Measurements from ENCODE around the gene CCNA2. TPM values are rescaled to one million over a fixed set of nuclear protein-coding genes. Genes with fewer than 3 reads are reported as not detected.

CCNA2 gene
- total RNA-seq, 1 experiment from 2014 or later, result 187 TPM

DNA sequence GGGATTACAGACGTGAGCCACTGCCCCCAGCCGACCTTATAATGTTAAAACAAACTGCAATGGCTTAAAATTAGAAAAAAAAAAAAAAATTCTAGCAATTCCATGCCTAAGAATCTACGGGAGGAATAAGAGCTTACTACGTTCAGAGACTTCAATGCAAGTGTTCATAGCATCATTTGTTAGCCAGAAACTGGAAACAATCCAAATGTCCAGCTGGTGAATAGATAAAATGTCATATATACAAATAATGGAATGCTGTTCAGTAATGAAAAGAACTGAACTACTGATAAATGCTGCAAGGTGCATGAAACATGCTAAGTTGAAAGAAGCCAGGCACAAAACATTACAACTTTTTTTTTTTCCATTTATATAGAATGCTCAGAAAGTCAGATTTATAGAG is 17.3 kb downstream of the CCNA2 start:
- DNase-seq (ENCODE audit: low read depth), result no peak

DNA sequence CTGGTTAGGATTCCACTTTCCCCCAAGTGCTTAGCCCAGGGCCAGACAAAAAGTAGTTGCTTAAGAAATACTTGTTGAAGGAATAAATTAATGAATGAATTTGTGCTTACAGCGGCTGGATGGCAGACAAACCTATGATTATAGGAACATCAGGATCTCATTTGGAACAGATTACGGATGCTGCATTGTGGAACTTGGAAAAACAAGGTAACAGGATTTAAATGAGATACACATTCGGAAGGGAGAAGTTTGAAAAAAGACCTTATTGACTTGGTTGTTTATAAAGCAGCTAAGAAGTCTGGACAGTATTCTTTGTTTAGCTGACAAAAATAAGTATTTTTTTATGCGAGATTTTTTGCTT is 22.0 kb downstream of the CCNA2 start:
- no peak for DNase-seq (ENCODE audit: low read depth)

DNA sequence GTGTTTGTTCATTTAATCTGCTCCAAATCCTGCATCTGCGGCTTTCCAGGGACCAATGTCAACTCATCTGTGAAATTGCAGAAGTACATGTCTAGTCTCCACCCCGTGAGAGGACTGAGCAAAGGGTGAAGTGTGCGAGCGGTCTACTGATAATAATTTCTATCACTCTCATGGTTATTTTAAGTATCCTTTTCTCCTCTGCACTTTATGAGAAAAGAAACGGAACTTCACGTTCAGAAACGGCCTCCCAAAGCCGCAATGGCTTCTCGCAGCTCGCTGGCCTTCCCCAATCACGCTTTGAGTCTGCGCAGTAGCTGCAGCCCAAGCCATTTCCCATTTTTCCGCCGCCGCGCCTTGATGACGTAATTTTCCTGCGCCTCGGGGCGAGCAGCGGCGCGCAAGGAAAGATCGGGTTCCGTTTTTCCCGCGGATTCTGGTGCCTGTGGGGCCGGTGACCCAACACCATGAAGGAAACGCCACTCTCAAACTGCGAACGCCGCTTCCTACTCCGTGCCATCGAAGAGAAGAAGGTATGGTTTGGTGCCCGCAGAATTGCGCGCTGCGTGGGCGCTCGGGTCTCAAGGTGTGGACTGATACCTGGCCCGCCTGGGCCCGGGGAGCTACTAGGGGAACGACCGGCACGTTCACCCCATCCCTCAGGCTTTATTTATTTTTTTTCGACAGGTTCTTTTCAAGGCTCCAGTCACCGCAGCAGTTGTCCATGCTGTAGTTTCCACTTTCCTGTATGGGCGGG is 22.5 kb downstream of the CCNA2 start, which contains the start of gene EXOSC9:
Gene EXOSC9 (plus strand): TSS at position 363 of the 754 bp plus-strand sequence. CDS start 102 bp downstream, at position 465.
- DNase-seq (ENCODE audit: low read depth), result peak; percentile 89

DNA sequence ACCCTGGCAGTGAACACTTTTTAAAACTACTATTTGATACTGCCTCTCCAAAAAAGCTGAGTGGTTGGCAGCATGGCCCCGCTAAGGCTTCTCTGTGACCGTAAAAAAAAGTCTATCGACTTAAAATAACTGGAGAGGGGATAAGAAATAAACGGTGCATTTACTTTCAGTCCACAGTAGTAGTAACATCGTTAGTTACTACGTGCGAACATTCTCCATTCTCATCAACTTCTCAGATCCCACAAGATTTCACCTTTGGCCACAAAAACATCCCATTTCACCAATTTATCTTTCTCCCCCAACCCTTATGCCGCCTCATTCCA is 23.1 kb downstream of the CCNA2 start:
- no peak for DNase-seq (ENCODE audit: low read depth)

DNA sequence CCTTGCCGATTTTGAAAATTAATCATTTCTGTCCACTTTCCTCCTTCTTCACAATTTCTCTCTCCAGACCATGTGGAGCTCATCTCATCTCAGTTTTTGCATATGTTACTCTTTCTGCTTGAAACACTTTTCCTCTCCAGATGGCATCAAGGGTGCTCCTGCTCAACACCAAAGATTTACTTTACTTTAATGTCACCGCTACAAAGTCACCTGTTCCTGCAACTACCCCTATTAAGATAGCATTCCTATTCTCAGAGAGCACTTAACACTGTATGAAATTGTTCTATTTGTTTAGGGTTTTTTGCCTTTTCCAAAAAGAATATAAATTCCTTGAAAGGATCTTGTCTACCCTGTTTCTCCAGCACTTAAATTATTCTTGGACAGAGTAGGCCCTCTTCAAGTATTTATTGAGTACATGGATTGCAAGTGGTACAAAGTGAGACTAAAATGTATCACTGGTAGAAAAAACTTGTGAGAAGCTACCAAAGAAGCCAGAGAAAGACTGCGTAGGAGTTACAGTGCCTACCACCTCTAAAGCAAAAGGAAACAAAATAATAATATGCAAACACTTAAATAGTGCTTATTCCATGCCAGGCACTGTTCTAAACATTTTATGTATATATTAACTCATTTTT is 23.7 kb downstream of the CCNA2 start:
- DNase-seq (ENCODE audit: low read depth), result no peak

DNA sequence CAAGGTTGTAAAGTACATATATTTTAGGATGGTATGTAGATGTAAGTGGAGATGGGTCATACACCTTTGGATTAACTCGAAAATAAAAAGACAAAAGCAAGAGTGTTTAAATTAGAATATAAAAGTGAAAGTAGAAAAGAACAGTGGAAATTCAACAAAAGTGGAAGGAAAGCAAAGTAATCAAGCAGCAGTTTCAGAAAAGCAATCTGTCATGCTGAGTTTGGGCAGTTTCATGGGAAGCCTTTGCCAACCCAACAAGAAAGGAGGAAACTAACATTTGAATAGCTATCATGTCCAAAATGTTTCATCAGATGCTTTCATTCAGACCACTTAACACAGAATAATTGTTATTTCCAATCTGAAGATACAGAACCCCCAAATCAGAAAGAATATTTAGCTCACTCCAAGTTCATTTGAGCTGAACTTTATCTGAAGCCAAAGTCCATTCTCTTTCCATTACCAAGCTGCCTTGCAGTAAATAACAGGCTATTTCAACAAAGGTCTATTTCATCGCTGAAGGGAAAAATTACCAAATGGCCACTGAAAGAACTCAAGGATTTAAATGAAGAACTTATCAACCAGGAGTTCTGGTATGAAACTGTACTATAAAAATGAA is 24.4 kb downstream of the CCNA2 start:
- DNase-seq (ENCODE audit: low read depth), result no peak

DNA sequence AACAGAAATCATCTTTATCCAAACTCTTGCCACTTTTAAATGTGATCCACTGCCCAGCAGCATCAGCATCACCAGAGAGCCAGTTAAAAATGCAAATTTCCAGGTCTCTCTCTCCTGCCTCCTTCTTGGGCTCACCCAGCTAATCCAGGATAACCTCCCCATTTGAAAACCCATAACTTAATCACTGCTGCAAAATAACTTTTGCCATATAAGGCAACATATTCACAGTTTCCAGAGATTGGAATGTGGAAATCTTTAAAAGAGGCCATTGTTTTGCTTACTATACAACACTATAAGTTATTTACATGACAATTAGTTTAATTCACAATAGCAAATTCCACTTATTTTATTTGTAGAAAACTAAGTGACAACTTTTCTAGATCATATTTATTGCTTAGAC is 27.4 kb downstream of the CCNA2 start:
- DNase-seq (ENCODE audit: low read depth), result no peak

DNA sequence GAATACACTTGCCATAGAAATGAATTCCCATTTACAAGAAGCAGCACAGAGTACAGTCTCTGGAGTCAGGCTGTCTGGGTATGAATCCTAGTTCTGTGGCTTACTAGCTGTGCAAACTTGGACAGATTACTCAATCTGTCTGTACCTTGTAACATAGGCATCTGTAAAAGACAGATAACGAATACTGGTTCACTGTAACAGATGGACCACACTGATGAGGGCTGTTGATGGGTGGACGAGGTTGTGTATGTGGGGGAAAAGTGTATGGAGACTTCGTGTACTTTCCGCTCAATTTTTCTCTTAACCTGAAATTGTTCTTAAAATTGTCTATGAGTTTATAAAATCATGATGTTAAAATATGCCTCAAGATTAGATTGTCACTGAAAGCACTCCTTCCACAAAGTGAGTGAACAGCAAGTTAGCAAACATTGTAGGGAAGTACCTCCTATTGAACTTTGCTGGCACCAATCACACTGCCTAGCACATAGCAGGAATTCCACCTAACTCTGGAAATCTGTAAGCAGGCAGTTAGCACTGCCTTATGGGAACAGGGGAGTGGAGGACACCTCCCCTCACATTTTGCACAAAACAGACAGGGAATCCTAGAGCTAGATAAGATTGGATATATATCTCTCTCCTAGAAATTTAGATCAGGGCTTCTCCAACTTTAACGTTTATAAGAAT is 29.0 kb downstream of the CCNA2 start:
- no peak for DNase-seq (ENCODE audit: low read depth)

DNA sequence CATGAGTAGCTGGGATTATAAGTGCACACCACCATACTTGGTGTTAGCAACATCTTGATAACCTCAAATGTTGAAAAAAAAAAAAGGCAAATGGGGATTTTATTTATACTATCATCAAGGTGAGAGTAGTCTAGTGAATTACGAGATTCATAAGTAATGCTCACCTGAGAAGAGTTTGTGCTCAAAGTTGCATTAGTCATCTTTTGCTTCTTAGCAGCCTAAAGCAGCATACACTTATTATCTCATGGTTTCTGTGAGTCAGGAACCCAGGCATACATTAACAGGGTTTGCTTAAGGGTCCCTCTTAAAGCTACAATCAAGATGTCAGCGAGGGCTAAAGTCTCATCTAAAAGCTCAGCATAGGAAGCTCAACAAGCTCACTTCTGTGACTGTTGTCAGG is 30.7 kb downstream of the CCNA2 start:
- DNase-seq (ENCODE audit: low read depth), result no peak

DNA sequence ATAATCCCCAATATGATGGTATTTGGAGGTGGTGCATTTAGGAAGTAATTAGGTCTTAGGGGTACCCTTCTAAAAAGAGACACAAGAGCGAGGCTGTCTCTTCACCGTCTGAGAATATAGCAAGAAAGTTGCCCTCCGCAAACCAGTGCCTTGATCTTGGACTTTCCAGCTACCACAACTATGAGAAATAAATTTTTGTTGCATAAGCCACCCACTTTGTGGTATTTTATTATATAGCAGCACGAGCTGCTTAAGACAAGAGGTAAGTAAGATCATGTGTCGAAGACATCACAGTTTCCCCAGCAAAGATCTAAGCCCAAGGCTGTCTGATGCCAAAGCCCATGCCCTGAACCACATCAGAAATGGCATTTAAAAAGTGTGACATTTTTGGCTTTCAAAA is 32.2 kb downstream of the CCNA2 start:
- peak; percentile 62 for DNase-seq (ENCODE audit: low read depth)

DNA sequence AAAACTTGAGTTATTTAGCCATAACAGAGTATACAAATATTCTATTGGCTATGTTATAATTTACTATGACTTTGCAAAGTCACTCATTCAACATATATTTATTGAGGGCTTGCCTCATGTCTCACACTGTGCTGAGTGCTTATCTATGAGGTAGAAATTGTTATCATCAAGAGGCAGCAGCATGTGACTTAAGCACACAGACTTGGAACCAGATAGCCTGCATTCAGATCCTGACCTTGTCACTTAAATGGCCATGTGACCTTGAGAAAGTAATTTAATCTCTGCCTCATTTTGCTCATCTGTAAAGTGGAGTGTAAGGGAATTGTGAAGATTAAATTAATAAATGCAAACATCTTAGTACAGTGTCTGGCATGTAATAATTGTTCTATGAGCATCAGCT is 32.7 kb downstream of the CCNA2 start:
- no peak for DNase-seq (ENCODE audit: low read depth)

DNA sequence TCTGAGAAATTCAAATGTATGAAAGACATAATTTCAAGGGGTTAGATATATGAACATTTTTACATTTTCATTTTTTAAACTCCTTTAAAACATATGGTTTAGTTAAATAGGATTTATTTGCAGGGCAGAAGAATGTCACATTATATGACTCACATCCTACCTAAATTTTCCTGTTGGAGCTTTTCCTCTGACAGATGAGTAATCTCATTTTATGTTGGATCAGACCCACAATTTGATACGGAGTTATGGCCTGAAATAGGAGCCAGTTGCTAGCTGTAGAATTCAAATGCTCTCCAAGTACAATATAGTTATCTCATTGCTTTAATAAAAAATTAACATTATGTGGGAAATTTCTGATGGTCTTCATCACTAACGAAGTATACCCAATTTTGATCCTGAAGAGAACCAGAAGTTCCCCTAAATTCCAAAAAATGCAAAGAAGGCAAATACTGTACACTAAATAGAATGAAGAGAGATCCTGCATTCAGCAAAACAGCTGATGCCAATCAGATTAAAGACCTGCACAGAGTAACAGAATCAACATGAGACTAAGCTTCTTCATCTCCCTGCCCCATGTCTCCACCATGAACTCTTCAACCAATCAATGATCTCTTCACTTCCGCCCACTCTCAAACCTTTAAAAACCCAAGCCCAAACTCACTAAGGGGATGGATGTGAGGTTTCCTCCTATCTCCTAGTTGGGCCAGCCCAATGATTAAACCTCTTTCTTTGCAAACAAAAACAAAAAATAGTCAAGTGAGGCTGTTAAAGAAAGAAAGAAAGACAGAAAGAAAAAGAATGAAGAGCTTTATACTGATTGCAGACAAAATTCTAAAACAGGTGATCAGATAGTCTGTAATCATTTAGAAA is 33.5 kb downstream of the CCNA2 start:
- DNase-seq (ENCODE audit: low read depth), result peak; percentile 78

DNA sequence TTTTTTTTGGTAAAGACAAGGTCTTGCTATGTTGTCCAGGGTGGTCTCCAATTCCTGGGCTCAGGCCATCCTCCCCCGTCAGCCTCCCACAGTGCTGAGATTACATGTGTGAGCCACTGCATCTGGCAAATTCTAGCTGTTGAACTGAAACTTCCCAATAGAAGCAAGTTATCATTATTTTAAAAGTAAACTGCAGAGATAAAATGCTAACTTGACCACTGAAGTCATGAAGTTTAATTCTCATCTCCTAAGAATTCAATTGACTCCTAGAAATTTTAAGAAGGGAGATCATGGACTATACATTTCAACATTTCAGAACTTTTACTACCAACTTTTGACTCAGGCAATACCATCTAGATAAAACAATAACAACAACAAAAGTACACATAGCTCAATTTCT is 34.2 kb downstream of the CCNA2 start:
- no peak for DNase-seq (ENCODE audit: low read depth)

DNA sequence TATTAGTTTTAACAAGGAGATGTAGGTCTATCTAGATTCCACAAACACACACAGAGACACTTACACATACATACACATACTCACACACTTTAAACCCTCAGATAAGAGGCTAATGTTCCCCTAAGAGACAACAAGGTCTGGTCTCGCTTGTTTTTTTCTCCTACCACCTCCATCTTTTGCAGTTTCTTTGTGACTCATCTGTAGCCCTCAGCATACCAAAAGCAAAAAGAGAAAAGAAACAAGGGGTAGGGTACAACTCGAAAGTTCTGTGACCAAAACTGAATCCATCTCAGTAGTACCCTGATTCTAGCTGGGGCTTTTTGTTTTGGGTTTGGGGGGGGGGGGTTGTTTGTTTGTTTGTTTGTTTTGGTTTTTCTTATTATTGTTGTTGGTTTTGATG is 34.8 kb downstream of the CCNA2 start:
- DNase-seq (ENCODE audit: low read depth), result no peak

DNA sequence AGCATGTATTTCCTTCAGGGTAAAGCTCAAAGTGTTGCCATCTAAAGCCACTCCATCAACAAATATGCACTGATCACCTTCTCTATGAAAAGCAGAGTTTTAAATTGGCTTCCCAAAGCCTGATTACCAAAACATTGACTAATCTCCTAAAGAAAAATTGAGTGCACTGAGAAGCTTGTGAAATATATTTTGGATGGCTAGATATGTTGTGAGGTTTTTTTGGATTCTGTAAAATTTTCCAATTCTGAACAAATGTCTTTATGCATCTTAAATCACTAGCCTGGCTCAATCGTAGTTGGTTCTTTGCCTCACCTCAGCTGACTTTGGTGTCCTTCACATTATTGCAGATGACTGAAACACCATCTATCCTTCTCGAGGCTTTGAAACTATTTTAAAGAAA is 37.5 kb downstream of the CCNA2 start:
- DNase-seq (ENCODE audit: low read depth), result no peak

DNA sequence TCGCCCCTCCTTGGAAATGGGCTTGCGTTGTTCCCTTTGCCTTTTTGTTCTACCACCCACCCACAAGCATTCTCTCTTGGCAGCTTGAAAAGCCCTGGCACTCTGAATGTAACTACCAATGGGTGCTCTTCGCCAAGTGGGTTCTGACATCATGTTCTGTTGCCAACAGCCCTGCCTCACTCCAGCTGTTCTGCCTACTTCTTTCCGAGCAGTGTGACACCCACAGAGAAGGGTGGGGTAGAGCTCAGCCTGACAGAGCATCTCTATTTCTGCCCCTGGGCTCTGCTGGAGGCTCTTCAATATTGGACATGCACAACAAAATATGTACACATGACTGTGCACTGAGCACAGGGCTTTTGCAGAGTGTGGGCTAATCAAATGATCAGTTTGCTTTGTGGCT is 38.2 kb downstream of the CCNA2 start:
- no peak for DNase-seq (ENCODE audit: low read depth)

DNA sequence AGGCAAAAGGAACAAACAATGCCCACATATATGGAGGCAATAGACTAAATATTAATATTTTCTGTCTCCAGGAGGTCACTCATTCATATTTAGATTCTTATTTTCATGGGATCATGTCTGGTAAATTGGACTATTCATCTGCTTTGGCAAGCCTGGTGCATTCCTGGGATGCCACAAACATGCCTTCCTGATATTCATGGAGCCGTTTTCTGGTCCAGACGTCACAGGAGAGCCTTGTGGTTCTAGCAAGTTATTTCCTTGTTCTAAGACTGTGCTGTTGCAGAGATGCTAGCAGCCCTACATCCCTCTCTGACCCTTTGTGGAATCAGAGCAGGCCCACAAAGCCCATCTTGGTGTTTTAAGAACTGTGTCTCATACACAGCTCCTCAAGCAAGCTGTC is 38.7 kb downstream of the CCNA2 start:
- peak; percentile 81 for DNase-seq (ENCODE audit: low read depth)

DNA sequence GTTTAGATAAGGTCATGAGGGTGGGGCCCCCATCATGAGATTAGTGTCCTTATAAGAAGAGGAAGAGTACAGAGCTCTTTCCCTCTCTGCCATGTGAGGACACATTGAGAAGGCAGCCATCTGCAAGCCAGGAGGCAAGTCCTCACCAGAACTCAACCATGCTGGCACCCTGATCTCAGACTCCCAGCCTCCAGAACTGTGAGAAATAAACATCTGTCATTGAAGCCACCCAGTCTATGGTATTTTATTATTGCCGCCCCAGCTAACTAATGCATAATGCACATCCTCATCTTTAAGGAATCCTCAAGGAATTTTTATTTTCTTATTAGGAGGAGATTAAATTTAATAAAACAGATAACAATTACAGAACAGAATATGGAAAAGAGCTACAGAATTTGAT is 39.3 kb downstream of the CCNA2 start:
- DNase-seq (ENCODE audit: low read depth), result no peak

DNA sequence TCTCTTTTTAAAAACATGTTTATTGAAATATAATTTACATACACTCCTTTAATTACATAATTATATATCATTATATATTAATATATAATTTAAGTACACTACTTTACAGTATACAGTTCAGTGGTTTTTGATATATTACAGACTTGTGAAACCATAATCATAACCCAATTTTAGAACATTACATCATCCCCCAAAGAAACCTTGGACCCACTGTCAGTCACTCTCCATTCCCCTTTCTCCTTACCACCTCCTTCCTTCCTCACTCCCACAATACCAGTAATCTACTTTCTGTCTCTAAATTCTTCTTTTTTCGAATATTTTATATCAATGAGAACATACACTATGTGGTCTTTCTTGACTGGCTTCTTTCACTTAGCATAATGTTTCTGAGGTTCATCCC is 40.5 kb downstream of the CCNA2 start:
- DNase-seq (ENCODE audit: low read depth), result no peak

DNA sequence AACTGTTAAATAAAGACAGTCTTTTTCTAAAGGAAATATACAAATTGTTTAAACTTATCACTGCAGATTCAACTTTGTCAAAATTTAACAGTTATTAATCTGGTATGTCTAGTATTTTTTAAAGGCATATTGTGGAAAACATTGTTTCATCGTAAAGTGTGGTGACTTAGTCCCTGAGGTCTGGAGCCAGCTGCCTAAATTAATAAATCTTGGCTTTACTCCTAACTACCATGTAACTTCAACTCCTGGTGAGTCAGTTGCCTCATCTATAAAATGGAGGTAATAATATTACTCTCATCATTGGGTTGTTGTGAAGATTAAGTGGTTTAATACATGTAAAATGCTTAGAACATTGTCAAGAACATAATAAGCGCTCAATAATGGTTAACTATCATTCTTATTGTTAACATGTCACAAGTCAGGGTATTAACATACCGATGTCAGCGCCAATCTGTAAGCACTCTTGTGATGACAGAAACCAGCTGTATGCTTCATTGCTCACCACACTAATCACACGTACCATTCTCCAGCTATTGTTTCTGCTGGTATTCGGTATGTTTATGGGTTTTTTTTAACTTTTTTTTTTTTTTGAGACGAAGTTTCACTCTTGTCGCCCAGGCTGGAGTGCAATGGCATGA is 44.6 kb downstream of the CCNA2 start:
- DNase-seq (ENCODE audit: low read depth), result no peak

DNA sequence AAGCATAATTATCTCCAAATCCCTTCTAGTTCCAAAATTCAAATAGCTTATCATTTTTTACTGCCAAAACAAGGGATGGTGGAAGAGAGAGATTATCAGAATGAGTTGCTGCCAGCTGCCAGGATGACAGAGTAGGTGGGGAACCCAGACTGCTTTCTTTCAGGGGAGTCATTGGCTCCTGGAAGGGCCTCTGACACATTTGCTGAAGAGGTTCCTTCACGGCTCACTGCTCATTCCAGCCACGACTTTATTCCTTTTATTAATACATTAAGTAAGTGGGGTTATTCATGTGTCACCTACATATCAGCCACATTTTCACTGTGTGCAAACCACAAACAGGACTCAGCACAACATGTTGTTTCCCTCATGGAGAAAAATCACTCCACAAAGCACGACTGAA is 46.1 kb downstream of the CCNA2 start:
- DNase-seq (ENCODE audit: low read depth), result no peak
